DND-41 (cell line): Measurements from ENCODE around the gene HEBP1.
A peak's percentile ranks its signal among the peaks of the same experiment; 100 is the strongest.

Experiments
- CTCF ChIP-seq: IDR thresholded peaks from 2 replicates; pipeline ENCODE4 v1.5.1; 2012; ENCODE audit warnings: borderline replicate concordance, low read length, moderate library complexity, mild to moderate bottlenecking; ENCODE audit not compliant: poor library complexity, severe bottlenecking; ENCODE audit errors: extremely low read depth
- EZH2 ChIP-seq: IDR thresholded peaks from 3 replicates; pipeline ENCODE4 v1.6.1; 2012; ENCODE audit warnings: borderline replicate concordance, low read depth, mild to moderate bottlenecking, moderate library complexity, low read length, inconsistent platforms; ENCODE audit not compliant: severe bottlenecking

DNA sequence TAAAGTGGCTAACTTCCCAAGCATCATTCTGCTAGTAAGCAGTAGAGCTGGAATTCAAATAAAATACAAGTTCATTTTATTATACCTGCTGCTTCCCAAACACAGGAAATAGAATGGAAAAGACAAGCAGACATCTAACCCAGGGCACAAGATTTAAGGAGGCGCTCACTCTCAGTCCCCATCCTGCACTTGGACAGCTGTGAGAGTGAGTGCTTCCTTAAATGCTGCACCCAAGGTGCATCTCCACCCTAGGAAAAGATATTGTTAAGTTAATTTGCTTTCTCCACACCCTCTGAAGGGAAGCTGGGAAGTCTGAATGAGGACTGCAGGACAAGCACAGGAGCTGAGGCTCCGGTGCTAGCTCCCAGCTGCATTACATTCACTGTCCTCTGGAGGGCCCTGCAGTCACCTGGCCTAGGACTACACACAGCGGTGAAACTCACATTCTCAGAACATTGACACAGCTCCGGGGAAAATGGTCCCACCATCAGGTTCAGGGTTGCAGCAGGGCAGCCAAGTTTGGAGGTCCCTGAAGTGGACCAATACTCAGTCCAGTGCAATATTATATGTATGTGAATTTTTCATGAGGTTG, 14.2 kb downstream of the HEBP1 start:
- TF ChIP-seq CTCF, result peak; percentile 42
- no peak for TF ChIP-seq EZH2
